ENCODE measurements around the gene ATXN1. TPM values are rescaled to one million over a fixed set of nuclear protein-coding genes. Genes with fewer than 3 reads are reported as not detected.
"Not testable (repeated sequence)": the region's sequence is repeated elsewhere in the genome, so short reads cannot be mapped to it uniquely, and the experiment has no call there.

ATXN1 gene
- total RNA-seq, 1 donor from 2014 or later = 23.7 TPM

DNA sequence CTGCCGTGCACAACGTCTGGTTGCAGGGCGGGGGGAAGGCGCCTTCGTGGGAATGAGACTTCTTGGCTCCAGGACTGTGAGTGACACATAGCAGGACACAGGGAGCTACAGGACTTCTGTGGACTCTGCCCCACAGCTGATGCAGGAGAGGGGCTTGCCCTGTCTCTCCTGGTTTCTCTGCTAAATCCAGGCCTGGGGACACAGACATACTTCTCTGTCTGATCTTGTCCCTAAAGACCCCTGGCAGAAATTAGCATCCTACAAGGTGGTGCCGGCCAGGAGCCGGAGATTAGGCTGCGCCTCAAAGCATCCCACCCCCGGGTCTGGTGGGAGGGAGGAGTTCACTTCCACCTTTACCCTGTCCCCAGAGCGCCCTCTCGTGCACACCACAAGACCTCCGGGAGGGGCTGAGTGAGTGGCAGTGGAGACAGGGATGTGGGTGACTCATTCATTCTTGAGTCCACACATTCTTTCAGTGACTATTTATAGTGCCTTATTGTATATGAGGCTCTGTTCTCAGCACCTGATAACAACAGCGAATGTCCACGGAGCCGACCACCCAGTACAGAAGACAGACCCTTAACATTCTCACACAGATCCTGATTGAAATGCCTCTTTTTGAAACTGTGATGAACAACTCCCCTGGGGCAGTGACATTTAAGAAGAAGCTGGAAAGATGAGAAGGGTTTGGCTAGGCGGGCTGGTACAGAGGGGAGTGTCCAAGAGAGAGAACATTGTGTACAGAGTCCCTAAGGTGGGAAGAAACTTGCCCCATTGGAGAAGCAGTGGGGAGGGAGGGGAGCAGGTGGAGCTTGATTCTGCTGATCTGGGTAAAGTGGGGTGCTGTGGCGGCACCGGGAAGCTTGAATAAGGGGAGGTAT, 483.9 kb downstream of the ATXN1 start:
- peak; percentile 65 for DNase-seq (ENCODE audit: extremely low read depth, low read depth, low spot score)

GRCh38 chr6:16274885-16275589, 486.2 kb downstream of the ATXN1 start:
- no peak for DNase-seq (ENCODE audit: extremely low read depth, low read depth, low spot score)

GRCh38 chr6:16274483-16274882, 486.8 kb downstream of the ATXN1 start:
- DNase-seq (ENCODE audit: extremely low read depth, low read depth, low spot score) = no peak

DNA sequence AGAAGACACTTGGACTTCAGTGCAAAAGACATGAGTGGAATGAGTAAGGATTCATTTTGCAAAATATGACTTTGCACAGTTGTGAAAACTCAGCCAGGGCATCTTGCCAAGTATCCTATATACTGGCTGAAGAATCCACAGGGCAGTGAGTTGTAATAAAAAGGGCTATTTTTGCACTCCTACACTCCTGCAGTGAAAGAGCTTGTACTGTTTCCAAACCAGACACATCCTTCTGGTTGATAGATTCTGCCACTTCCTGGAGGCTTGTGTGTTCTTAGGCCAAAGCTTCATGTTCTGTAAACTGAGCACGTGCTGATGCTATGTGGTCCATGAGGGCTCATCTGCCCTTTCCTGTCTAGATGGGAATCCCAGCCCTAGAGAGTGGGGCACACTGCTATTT, 488.0 kb downstream of the ATXN1 start:
- DNase-seq (ENCODE audit: extremely low read depth, low read depth, low spot score) = no peak

GRCh38 chr6:16272201-16272600, 489.1 kb downstream of the ATXN1 start:
- no peak for DNase-seq (ENCODE audit: extremely low read depth, low read depth, low spot score)

GRCh38 chr6:16271428-16271827, 489.8 kb downstream of the ATXN1 start:
- DNase-seq (ENCODE audit: extremely low read depth, low read depth, low spot score) = no peak

- no peak for DNase-seq (ENCODE audit: extremely low read depth, low read depth, low spot score)
Measured at GRCh38 chr6:16270178-16270794, 491.0 kb downstream of the ATXN1 start.

GRCh38 chr6:16269442-16270070, 491.7 kb downstream of the ATXN1 start:
- not testable (repeated sequence) for DNase-seq (ENCODE audit: extremely low read depth, low read depth, low spot score)

DNA sequence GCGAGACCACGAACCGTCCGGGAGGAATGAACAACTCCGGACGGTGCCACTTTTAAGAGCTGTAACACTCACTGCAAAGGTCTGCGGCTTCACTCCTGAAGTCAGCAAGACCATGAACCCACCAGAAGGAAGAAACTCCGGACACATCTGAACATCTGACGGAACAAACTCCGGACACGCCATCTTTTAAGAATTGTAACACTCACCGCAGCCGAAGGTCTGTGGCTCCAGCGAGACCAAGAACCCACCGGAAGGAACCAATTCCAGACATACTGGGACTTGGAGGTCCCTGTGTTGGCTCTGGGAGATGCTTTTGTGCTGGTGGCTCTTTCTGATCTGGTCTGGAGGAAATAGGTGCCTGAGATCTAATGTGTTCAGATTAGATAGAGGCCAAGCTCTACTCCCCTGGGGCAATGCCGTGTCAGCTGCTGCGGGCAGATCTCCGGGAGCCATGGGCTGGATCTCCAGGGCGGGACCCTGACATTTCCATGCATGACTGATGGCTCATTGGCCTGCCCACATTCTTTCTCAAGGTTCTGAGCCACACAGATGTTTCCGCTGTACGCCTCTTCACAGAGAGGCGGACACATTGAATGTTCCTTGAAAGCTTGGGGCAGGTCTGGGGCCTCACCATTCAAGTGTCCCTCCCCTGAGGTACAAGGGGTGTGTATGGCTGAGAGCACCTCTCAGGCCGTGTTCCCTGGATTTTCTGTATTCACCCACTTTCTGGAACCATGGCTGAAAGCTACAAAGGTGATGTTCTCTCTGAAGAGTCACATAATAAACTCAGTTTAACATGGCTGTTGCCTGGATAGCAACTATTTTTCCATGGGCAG, 493.6 kb downstream of the ATXN1 start:
- no peak for DNase-seq (ENCODE audit: extremely low read depth, low read depth, low spot score)

DNA sequence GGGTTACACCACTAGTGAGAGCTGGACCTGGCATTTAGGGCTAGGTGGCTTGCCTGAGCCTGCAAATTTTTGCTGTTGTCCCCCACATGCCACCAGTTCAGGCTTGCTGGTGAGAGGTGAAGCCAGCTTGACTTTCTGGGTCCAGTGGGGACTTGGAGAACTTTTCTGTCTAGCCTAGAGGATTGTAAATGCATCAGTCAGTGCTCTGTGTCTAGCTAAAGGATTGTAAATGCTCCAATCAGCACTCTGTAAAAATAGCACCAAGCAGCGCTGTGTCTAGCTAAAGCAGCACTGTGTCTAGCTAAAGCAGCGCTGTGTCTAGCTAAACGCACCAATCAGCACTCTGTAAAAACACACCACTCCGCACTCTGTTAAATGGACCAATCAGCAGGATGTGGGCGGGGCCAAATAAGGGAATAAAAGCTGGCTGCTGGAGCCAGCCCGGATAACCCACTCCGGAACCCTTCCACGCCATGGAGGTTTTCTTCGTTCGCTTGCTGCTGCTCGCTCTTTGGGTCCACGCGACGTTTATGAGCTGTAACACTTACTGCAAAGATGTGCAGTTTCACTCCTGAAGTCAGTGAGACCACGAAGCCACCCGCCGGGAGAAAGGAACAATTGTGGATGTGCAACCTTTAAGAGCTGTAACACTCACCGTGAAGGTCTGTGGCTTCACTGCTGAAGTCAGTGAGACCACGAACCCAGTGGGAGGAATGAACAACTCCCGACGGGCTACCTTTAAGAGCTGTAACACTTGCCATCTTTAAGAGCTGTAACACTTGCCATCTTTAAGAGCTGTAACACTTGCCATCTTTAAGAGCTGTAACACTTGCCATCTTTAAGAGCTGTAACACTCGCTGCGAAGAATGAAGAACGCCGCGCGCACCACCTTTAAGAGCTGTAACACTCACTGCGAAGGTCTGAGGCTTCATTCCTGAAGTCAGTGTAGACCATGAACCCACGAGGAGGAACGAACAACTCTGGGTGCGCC, 495.6 kb downstream of the ATXN1 start:
- DNase-seq (ENCODE audit: extremely low read depth, low read depth, low spot score) = no peak

GRCh38 chr6:16264785-16265184, 496.5 kb downstream of the ATXN1 start:
- no peak for DNase-seq (ENCODE audit: extremely low read depth, low read depth, low spot score)

GRCh38 chr6:16263464-16264099, 497.7 kb downstream of the ATXN1 start:
- DNase-seq (ENCODE audit: extremely low read depth, low read depth, low spot score) = not testable (repeated sequence)

GRCh38 chr6:16262773-16263172, 498.5 kb downstream of the ATXN1 start:
- not testable (repeated sequence) for DNase-seq (ENCODE audit: extremely low read depth, low read depth, low spot score)

GRCh38 chr6:16260602-16261001, 500.7 kb downstream of the ATXN1 start:
- not testable (repeated sequence) for DNase-seq (ENCODE audit: extremely low read depth, low read depth, low spot score)

- not testable (repeated sequence) for DNase-seq (ENCODE audit: extremely low read depth, low read depth, low spot score)
Measured at GRCh38 chr6:16259604-16260003, 501.7 kb downstream of the ATXN1 start.

DNA sequence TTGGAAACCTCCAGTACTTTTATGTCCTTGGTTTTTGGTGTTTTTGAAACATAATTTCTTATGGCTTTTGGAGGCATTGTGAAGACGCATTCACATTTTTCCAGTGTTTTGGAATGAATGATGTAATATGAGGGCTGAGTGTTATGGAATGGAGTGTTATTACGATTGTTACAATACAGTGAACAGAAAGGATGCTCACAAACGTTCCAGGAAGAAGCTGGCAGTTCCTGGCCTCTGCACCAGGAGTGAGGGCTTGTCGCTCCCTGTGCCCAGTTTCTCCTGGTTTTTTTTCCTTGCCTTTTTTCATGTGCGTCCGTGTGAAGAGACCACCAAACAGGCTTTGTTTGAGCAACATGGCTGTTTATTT, 502.6 kb downstream of the ATXN1 start:
- no peak for DNase-seq (ENCODE audit: extremely low read depth, low read depth, low spot score)

- no peak for DNase-seq (ENCODE audit: extremely low read depth, low read depth, low spot score)
Measured at GRCh38 chr6:16257999-16258708, 503.1 kb downstream of the ATXN1 start.

- no peak for DNase-seq (ENCODE audit: extremely low read depth, low read depth, low spot score)
Measured at GRCh38 chr6:16256781-16257180, 504.5 kb downstream of the ATXN1 start.
